OCI-LY1 (cell line): ENCODE measurements around the gene MON1A.

ENCODE experiments used
- H2AFZ ChIP-seq: fragments of 200-600 bp; sonication (generic), shearing (Covaris generic); 2 replicates; pipeline ENCODE4 v1.6.0; 2014; ENCODE audit warnings: antibody characterized with exemption, mild to moderate bottlenecking, low read length
- H3F3A ChIP-seq: fragments of 200-600 bp; sonication (generic), shearing (Covaris generic); 2 replicates; pipeline ENCODE4 v1.6.0; 2014; ENCODE audit warnings: mild to moderate bottlenecking, antibody characterized with exemption, low read length, moderate library complexity; ENCODE audit not compliant: insufficient read depth
- H3K27ac ChIP-seq: fragments of 200-600 bp; sonication (generic); 2 replicates; pipeline ENCODE4 v1.5.1; 2014; ENCODE audit warnings: low read length, mixed run types, mild to moderate bottlenecking, low read depth; ENCODE audit not compliant: poor library complexity, severe bottlenecking
- H3K27me3 ChIP-seq: fragments of 200-600 bp; sonication (generic); 2 replicates; pipeline ENCODE4 v1.6.0; 2014; ENCODE audit warnings: antibody characterized with exemption, mild to moderate bottlenecking, low read length, moderate library complexity; ENCODE audit not compliant: insufficient read depth
- H3K36me3 ChIP-seq: fragments of 200-600 bp; sonication (generic); 2 replicates; pipeline ENCODE4 v1.6.1; 2014; ENCODE audit warnings: mild to moderate bottlenecking, antibody characterized with exemption, low read length, moderate library complexity, mixed read lengths; ENCODE audit not compliant: insufficient read depth
- H3K4me1 ChIP-seq: fragments of 200-600 bp; sonication (generic); 2 replicates; pipeline ENCODE4 v1.5.1; 2014; ENCODE audit warnings: mild to moderate bottlenecking, low read length, moderate library complexity; ENCODE audit not compliant: insufficient read depth, severe bottlenecking
- H3K4me2 ChIP-seq: fragments of 200-600 bp; sonication (generic), shearing (Covaris generic); 2 replicates; pipeline ENCODE4 v1.6.1; 2014; ENCODE audit warnings: low read length
- H3K4me3 ChIP-seq: fragments of 200-600 bp; sonication (generic); 2 replicates; pipeline ENCODE4 v1.5.1; 2014; ENCODE audit warnings: low read length, low read depth, mild to moderate bottlenecking, mixed read lengths; ENCODE audit not compliant: poor library complexity, severe bottlenecking
- H3K79me2 ChIP-seq: fragments of 200-600 bp; shearing (Covaris generic); 2 replicates; pipeline ENCODE4 v1.6.1; 2016; ENCODE audit warnings: mixed run types, low read length, mixed read lengths; ENCODE audit not compliant: insufficient read depth
- H3K9ac ChIP-seq: fragments of 200-600 bp; sonication (generic), shearing (Covaris generic); 2 replicates; pipeline ENCODE4 v1.6.1; 2014; ENCODE audit warnings: mild to moderate bottlenecking, low read length, mixed read lengths
- H3K9me2 ChIP-seq: fragments of 200-600 bp; sonication (generic), shearing (Covaris generic); 2 replicates; pipeline ENCODE4 v1.6.1; 2014; ENCODE audit warnings: low read depth, mild to moderate bottlenecking, low read length, mixed read lengths
- H3K9me3 ChIP-seq: fragments of 200-600 bp; shearing (Covaris generic); 2 replicates; pipeline ENCODE4 v1.6.1; 2014; ENCODE audit warnings: low read length, mixed read lengths
- H4K20me1 ChIP-seq: fragments of 200-600 bp; sonication (generic), shearing (Covaris generic); 2 replicates; pipeline ENCODE4 v1.6.0; 2016; ENCODE audit warnings: mild to moderate bottlenecking, low read length; ENCODE audit not compliant: insufficient read depth
- EZH2 ChIP-seq: fragments of 200-600 bp; sonication (generic), shearing (Covaris generic); IDR thresholded peaks from 2 replicates; pipeline ENCODE4 v1.8.0; 2017; ENCODE audit warnings: borderline replicate concordance, mixed run types, mild to moderate bottlenecking, antibody characterized with exemption, low read length, moderate library complexity, mixed read lengths
- TF ChIP-seq, protein P1 (sequence below): fragments of 200-600 bp; sonication (generic), shearing (Covaris generic); IDR thresholded peaks from 2 replicates; pipeline ENCODE4 v1.5.1; 2017; ENCODE audit warnings: mild to moderate bottlenecking, antibody characterized with exemption, low read length, moderate library complexity, mixed read lengths

Gene MON1A

DNA sequence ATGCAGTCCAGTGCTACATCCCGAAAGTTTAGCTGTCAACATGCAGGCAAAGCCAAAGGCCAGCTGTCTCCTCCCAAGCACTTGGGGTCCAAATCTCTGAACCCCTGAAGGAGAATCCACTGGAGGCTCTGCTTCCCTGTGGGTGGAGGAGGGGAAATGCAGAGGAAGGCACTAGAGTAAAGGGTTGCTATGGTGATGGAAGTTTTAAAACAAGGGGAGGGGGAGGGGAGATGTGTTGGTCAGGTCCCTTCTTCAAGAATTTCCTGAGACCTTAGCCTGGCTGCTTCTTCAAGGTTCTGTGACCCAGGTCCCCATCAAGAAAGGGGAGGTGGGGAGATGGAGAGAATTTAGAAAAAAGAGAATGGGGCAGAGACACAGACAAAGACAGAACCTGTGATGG lies 62.2 kb downstream of the MON1A start:
- H3K27ac ChIP-seq: no peak overlapping the region
- H3K4me2 ChIP-seq: no peak overlapping the region
- H4K20me1 ChIP-seq: no peaks in the 10 kb centered on the region
- no peak overlapping the region for H3K4me3 ChIP-seq
- no peak overlapping the region for H3K9ac ChIP-seq
- no peaks in the 10 kb centered on the region for H3K27me3 ChIP-seq
- no peak for TF ChIP-seq EZH2
- TF ChIP-seq, protein P1, sequence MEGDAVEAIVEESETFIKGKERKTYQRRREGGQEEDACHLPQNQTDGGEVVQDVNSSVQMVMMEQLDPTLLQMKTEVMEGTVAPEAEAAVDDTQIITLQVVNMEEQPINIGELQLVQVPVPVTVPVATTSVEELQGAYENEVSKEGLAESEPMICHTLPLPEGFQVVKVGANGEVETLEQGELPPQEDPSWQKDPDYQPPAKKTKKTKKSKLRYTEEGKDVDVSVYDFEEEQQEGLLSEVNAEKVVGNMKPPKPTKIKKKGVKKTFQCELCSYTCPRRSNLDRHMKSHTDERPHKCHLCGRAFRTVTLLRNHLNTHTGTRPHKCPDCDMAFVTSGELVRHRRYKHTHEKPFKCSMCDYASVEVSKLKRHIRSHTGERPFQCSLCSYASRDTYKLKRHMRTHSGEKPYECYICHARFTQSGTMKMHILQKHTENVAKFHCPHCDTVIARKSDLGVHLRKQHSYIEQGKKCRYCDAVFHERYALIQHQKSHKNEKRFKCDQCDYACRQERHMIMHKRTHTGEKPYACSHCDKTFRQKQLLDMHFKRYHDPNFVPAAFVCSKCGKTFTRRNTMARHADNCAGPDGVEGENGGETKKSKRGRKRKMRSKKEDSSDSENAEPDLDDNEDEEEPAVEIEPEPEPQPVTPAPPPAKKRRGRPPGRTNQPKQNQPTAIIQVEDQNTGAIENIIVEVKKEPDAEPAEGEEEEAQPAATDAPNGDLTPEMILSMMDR: no peak
- peaks cover 8% of the 10 kb centered on the region for H3K4me1 ChIP-seq
- H2AFZ ChIP-seq: no peak overlapping the region
- no peaks in the 10 kb centered on the region for H3K9me3 ChIP-seq
- no peaks in the 10 kb centered on the region for H3K9me2 ChIP-seq
- H3K79me2 ChIP-seq: no peaks in the 10 kb centered on the region
- no peaks in the 10 kb centered on the region for H3F3A ChIP-seq
- no peaks in the 10 kb centered on the region for H3K36me3 ChIP-seq

DNA sequence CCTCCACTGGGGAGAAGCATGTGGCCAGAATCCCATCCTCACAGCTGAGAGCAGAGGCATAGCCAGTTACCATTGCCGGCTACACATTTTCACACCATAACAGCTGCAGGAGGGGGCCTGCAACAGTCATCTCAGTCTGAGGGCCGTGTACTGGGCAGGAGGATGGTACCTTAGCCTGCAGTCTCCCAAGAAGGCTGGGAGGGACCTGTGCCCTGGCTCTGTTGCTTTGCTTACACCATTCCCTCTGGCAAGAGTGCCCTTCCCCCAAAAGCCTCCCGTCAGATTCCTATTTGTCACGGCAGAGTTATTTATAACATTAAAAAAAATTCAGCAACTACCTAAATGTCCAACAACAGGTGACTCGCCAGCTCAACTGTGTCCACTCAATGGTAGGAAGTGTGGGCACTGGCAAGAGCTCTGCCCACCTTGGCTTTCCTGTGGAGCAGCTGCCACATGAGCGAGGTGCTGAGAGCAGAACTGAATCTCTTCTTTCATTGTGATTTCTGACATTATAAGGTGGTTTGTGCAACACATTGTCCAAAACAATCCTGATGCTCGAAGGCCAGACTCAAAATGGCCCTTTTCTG lies 64.3 kb downstream of the MON1A start:
- H3K9me3 ChIP-seq: no peaks in the 10 kb centered on the region
- no peak overlapping the region for H3K4me2 ChIP-seq
- H3K4me3 ChIP-seq: no peak overlapping the region
- no peaks in the 10 kb centered on the region for H3K79me2 ChIP-seq
- no peak for TF ChIP-seq EZH2
- TF ChIP-seq, protein P1: no peak
- no peaks in the 10 kb centered on the region for H3F3A ChIP-seq
- no peaks in the 10 kb centered on the region for H3K27me3 ChIP-seq
- H3K27ac ChIP-seq: no peak overlapping the region
- no peak overlapping the region for H3K9ac ChIP-seq
- H3K9me2 ChIP-seq: no peaks in the 10 kb centered on the region
- H2AFZ ChIP-seq: no peak overlapping the region
- peaks cover 8% of the 10 kb centered on the region for H3K4me1 ChIP-seq
- no peaks in the 10 kb centered on the region for H3K36me3 ChIP-seq
- H4K20me1 ChIP-seq: no peaks in the 10 kb centered on the region

DNA sequence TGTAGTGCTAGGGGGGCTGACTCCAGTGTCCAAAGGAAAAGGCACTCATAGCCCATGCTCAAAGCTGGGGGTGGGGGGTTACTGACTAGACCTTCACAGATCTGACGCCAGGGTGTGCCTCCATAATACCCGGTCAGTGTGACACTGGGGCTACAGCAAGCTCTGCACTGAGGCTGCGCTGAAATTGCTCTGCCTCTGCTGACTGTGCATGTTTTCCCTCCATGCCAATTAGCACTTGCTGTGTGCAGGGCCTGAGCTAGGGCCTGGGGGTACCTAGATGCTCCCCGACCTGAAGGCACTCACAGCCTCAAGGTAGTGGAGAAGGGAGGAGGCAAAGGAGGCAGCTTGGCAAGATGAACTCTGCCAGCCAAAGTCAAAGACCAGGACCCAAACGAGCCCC lies 65.1 kb downstream of the MON1A start:
- no peaks in the 10 kb centered on the region for H3K79me2 ChIP-seq
- no peak overlapping the region for H3K27ac ChIP-seq
- H3K4me3 ChIP-seq: no peak overlapping the region
- H2AFZ ChIP-seq: no peak overlapping the region
- TF ChIP-seq, protein P1: no peak
- TF ChIP-seq EZH2: no peak
- no peaks in the 10 kb centered on the region for H3K36me3 ChIP-seq
- H3K4me2 ChIP-seq: no peak overlapping the region
- H3K4me1 ChIP-seq: peaks cover 7% of the 10 kb centered on the region
- H3F3A ChIP-seq: no peaks in the 10 kb centered on the region
- no peaks in the 10 kb centered on the region for H4K20me1 ChIP-seq
- H3K9ac ChIP-seq: no peak overlapping the region
- no peaks in the 10 kb centered on the region for H3K9me2 ChIP-seq
- no peaks in the 10 kb centered on the region for H3K27me3 ChIP-seq
- no peaks in the 10 kb centered on the region for H3K9me3 ChIP-seq
